OCI-LY3 (cell line): ENCODE results near the gene SCD5.

Experiments used
- EZH2phosphoT487 ChIP-seq: fragments of 200-600 bp; shearing (Covaris generic); IDR thresholded peaks from 2 replicates; pipeline ENCODE4 v1.6.1; 2018; ENCODE audit warnings: antibody characterized with exemption, mixed run types, low read depth
- TF ChIP-seq, protein P1 (sequence below): fragments of 200-600, 300-600 bp; sonication (generic); IDR thresholded peaks from 2 replicates; pipeline ENCODE4 v1.5.1; 2014; ENCODE audit warnings: antibody characterized with exemption, low read length, low read depth

DNA sequence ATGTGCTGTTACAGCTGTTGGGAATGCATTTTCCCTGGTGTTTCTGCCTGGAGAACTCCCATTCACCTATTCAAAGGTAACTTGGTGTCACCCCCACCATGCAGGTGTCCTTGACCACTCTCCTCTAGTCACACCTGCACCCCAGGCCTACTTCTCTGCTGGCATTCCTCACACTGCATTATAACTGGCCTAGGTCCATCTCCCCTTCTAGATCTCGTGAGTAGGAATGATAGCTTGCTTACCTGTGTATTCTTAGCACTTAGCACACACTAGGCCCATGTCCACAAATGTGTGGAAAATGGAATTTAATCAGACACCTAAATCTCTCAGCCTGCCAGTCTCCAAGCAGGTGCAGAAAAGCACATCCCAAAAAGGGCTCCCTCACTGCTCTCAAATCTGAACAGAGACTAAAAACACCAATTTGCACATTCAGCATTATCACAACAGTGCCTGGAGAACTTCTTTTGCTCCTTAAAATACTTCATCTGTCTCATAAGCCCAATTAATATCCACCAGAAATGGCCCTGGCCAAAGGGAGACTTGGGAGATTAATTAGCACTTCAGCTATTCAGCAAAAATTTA lies 18.3 kb downstream of the SCD5 start:
- TF ChIP-seq, protein P1, sequence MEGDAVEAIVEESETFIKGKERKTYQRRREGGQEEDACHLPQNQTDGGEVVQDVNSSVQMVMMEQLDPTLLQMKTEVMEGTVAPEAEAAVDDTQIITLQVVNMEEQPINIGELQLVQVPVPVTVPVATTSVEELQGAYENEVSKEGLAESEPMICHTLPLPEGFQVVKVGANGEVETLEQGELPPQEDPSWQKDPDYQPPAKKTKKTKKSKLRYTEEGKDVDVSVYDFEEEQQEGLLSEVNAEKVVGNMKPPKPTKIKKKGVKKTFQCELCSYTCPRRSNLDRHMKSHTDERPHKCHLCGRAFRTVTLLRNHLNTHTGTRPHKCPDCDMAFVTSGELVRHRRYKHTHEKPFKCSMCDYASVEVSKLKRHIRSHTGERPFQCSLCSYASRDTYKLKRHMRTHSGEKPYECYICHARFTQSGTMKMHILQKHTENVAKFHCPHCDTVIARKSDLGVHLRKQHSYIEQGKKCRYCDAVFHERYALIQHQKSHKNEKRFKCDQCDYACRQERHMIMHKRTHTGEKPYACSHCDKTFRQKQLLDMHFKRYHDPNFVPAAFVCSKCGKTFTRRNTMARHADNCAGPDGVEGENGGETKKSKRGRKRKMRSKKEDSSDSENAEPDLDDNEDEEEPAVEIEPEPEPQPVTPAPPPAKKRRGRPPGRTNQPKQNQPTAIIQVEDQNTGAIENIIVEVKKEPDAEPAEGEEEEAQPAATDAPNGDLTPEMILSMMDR = no peak
- no peak for TF ChIP-seq EZH2phosphoT487
